ENCODE measurements around the gene ODF2.
"Not testable (repeated sequence)": the region's sequence is repeated elsewhere in the genome, so short reads cannot be mapped to it uniquely, and the experiment has no call there.

Gene ODF2

GRCh38 chr9:128485414-128485855 lies 29.6 kb downstream of the ODF2 start:
- no peak for DNase-seq

GRCh38 chr9:128486201-128486600 lies 30.4 kb downstream of the ODF2 start:
- no peak for DNase-seq

GRCh38 chr9:128493424-128493823 lies 37.6 kb downstream of the ODF2 start:
- DNase-seq, result no peak

- DNase-seq, result peak; percentile 58
Measured at GRCh38 chr9:128494108-128494745, 38.4 kb downstream of the ODF2 start.

GRCh38 chr9:128494746-128495129 lies 38.9 kb downstream of the ODF2 start:
- peak; percentile 5 for DNase-seq

- DNase-seq, result no peak
Measured at GRCh38 chr9:128495296-128495695, 39.5 kb downstream of the ODF2 start.

- DNase-seq, result no peak
Measured at GRCh38 chr9:128495804-128496417, 40.1 kb downstream of the ODF2 start.

GRCh38 chr9:128497824-128498610 lies 42.2 kb downstream of the ODF2 start:
- DNase-seq, result no peak

GRCh38 chr9:128498911-128499310 lies 43.1 kb downstream of the ODF2 start:
- no peak for DNase-seq

- DNase-seq, result no peak
Measured at GRCh38 chr9:128499920-128500319, 44.1 kb downstream of the ODF2 start.

GRCh38 chr9:128503415-128503825 lies 47.6 kb downstream of the ODF2 start:
- not testable (repeated sequence) for DNase-seq

GRCh38 chr9:128503870-128504269 lies 48.1 kb downstream of the ODF2 start:
- DNase-seq, result no peak

GRCh38 chr9:128504485-128505413 lies 48.9 kb downstream of the ODF2 start, which contains the start of gene GLE1:
GLE1 (plus strand) TSS chr9:128504719; CDS start chr9:128504806, 87 bp downstream.
- peak; percentile 86 for DNase-seq

GRCh38 chr9:128505414-128505765 lies 49.6 kb downstream of the ODF2 start:
- no peak for DNase-seq

- not testable (repeated sequence) for DNase-seq
Measured at GRCh38 chr9:128505906-128506305, 50.1 kb downstream of the ODF2 start.

GRCh38 chr9:128512820-128513219 lies 57.0 kb downstream of the ODF2 start:
- DNase-seq, result no peak

- DNase-seq, result no peak
Measured at GRCh38 chr9:128521956-128522355, 66.2 kb downstream of the ODF2 start.

- peak; percentile 36 for DNase-seq
Measured at GRCh38 chr9:128523199-128523925, 67.6 kb downstream of the ODF2 start.

GRCh38 chr9:128526720-128527119 lies 70.9 kb downstream of the ODF2 start:
- DNase-seq, result no peak

- no peak for DNase-seq
Measured at GRCh38 chr9:128528445-128529160, 72.8 kb downstream of the ODF2 start.

GRCh38 chr9:128529191-128529590 lies 73.4 kb downstream of the ODF2 start:
- DNase-seq, result no peak

All from COR-L47 (cell line).